Memory B cell (primary cell): ENCODE data around the gene NCKAP5.

ENCODE experiments used
- ATAC-seq: fragments of 150-1000 bp; cut with Tn5 transposase; 2 replicates; pipeline ENCODE4 v1.10.0; 2021; ENCODE audit warnings: low read depth, mild to moderate bottlenecking, moderate library complexity
- DNase-seq, 2 donors: peaks; one replicate each; pipeline ENCODE4 v3.0.0; 2022; ENCODE audit warnings: low spot score in 2 of 2
- H3K27ac Mint-ChIP-seq: one replicate; pipeline ENCODE4 v1.8.0; 2022; ENCODE audit warnings: mild to moderate bottlenecking, moderate library complexity, mixed read lengths
- H3K27me3 Mint-ChIP-seq: one replicate; pipeline ENCODE4 v1.8.0; 2022; ENCODE audit warnings: mixed read lengths
- H3K36me3 Mint-ChIP-seq: one replicate; pipeline ENCODE4 v1.8.0; 2022; ENCODE audit warnings: mild to moderate bottlenecking, mixed read lengths
- H3K4me1 Mint-ChIP-seq: one replicate; pipeline ENCODE4 v1.8.0; 2022; ENCODE audit warnings: mixed read lengths
- H3K4me3 Mint-ChIP-seq: one replicate; pipeline ENCODE4 v1.8.0; 2022; ENCODE audit warnings: mild to moderate bottlenecking, moderate library complexity, mixed read lengths
- H3K9me3 Mint-ChIP-seq: one replicate; pipeline ENCODE4 v1.8.0; 2022; ENCODE audit warnings: mixed read lengths

Gene NCKAP5

GRCh38 chr2:133324150-133324561, 244.1 kb downstream of the NCKAP5 start:
- ATAC-seq (no peak), DNase-seq (no peak)
- H3K4me1 Mint-ChIP-seq: no peaks in the 10 kb centered on the region
- no peak overlapping the region for H3K27ac Mint-ChIP-seq
- H3K4me3 Mint-ChIP-seq: no peak overlapping the region
- no peaks in the 10 kb centered on the region for H3K9me3 Mint-ChIP-seq
- H3K27me3 Mint-ChIP-seq: peaks cover 2% of the 10 kb centered on the region
- H3K36me3 Mint-ChIP-seq: no peaks in the 10 kb centered on the region

DNA sequence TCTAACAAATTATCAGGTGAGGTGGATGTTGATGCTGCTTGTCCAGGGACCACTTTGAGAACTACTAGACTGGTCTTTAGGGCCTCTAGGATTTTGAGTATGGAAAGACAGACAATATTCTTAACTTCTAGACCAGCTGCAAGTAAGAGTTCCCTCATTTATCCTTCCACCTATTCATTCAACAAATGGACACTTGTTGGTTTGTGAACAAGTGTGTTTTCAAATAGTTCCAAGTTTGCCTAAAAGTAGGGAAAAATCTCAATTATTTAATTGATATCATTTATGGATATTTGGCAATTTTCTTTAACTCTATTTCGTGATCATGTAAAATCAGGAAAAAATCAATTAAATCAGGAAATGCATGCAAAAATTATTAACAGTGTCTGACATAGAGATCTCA, 245.4 kb downstream of the NCKAP5 start:
- Mint-ChIP-seq H3K36me3 (no peaks in the 10 kb centered on the region), H3K9me3 (no peaks in the 10 kb centered on the region), H3K4me1 (no peaks in the 10 kb centered on the region), H3K27me3 (peaks cover 2% of the 10 kb centered on the region), H3K27ac (no peak overlapping the region), H3K4me3 (no peak overlapping the region)
- no peak for DNase-seq
- no peak for ATAC-seq

DNA sequence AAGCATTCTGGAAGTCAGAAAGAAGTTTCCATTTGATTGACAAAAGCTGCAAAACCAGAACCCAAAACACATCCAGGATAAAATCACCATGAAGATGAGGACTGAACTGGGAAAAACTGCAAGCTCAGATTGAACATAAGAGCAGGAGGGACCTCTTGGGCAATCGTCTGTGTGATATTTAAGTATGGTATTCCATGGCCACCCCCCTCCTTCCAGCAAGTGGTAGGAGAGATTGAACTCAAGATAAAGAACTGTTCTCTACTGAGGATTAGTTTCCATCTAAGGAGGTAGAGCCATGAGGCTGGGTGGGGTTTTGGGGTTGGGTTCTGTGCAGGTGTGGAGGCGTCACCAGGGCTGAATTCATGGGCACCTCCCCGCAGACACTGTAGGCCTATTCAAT, 251.1 kb downstream of the NCKAP5 start:
- DNase-seq: no peak
- Mint-ChIP-seq H3K9me3 (peaks cover 1% of the 10 kb centered on the region), H3K27ac (no peak overlapping the region), H3K4me1 (no peaks in the 10 kb centered on the region), H3K36me3 (no peaks in the 10 kb centered on the region), H3K27me3 (peaks cover 6% of the 10 kb centered on the region), H3K4me3 (no peak overlapping the region)
- ATAC-seq: no peak

DNA sequence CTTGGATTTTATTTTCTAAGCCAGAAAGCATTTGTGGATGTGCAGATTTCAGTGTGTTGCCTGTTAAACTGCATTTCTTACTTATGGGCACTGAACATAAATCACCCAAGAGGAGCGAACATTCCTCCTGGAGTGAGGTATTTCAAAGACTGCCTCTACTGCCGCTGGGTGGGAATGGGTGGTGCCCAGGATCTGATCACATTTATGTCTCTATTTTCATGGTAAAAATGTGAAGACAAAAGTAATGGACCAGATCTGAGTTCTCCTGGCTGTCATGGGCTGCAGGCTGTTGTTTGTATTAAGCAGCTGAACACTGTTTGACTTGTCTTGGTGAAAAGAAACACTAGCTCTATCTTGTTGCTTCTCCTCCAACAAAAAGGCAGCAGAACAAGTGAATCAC, 251.7 kb downstream of the NCKAP5 start:
- no peak for ATAC-seq
- no peak for DNase-seq
- H3K9me3 Mint-ChIP-seq: peaks cover 1% of the 10 kb centered on the region
- no peak overlapping the region for H3K4me3 Mint-ChIP-seq
- peaks cover 6% of the 10 kb centered on the region for H3K27me3 Mint-ChIP-seq
- H3K4me1 Mint-ChIP-seq: no peaks in the 10 kb centered on the region
- H3K36me3 Mint-ChIP-seq: no peaks in the 10 kb centered on the region
- no peak overlapping the region for H3K27ac Mint-ChIP-seq

- H3K27ac Mint-ChIP-seq: no peak overlapping the region
- DNase-seq: no peak
- H3K27me3 Mint-ChIP-seq: peaks cover 6% of the 10 kb centered on the region
- ATAC-seq: no peak
- H3K9me3 Mint-ChIP-seq: peaks cover 1% of the 10 kb centered on the region
- no peaks in the 10 kb centered on the region for H3K36me3 Mint-ChIP-seq
- H3K4me3 Mint-ChIP-seq: no peak overlapping the region
- peaks cover 2% of the 10 kb centered on the region for H3K4me1 Mint-ChIP-seq
Measured at GRCh38 chr2:133315280-133315679, 253.0 kb downstream of the NCKAP5 start.

GRCh38 chr2:133314795-133315194, 253.5 kb downstream of the NCKAP5 start:
- Mint-ChIP-seq H3K4me1 (peaks cover 2% of the 10 kb centered on the region), H3K9me3 (peaks cover 1% of the 10 kb centered on the region), H3K27ac (no peak overlapping the region), H3K27me3 (peaks cover 6% of the 10 kb centered on the region), H3K4me3 (no peak overlapping the region), H3K36me3 (no peaks in the 10 kb centered on the region)
- ATAC-seq (no peak), DNase-seq (no peak)

GRCh38 chr2:133312038-133312729, 256.1 kb downstream of the NCKAP5 start:
- Mint-ChIP-seq H3K27ac (no peak overlapping the region), H3K36me3 (no peaks in the 10 kb centered on the region), H3K4me1 (peaks cover 4% of the 10 kb centered on the region), H3K27me3 (peaks cover 6% of the 10 kb centered on the region), H3K4me3 (no peak overlapping the region), H3K9me3 (peaks cover 4% of the 10 kb centered on the region)
- no peak for DNase-seq
- ATAC-seq: no peak

DNA sequence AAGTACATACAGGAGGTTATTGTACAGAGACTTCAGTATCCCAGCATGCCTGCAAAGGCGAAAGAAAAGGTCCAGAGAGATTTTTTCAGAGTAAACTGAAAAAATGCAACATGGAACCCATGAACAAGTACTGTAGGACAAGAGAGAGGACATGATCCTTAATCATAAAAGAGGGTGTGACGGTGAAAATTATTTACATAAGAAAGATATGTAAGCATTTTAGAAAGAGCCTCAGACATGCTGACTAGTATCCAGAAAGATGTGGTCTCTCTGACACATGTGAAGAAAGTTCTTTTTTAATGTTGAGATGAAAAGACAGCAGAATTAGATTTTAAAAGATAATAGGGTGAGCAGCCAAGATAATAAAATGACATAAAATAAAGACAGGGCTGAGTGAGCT, 262.0 kb downstream of the NCKAP5 start:
- H3K36me3 Mint-ChIP-seq: no peaks in the 10 kb centered on the region
- no peak overlapping the region for H3K27ac Mint-ChIP-seq
- no peak for ATAC-seq
- H3K4me1 Mint-ChIP-seq: peaks cover 4% of the 10 kb centered on the region
- no peak overlapping the region for H3K4me3 Mint-ChIP-seq
- DNase-seq: no peak
- peaks cover 2% of the 10 kb centered on the region for H3K9me3 Mint-ChIP-seq
- no peaks in the 10 kb centered on the region for H3K27me3 Mint-ChIP-seq

- no peak overlapping the region for H3K27ac Mint-ChIP-seq
- H3K4me1 Mint-ChIP-seq: no peaks in the 10 kb centered on the region
- no peaks in the 10 kb centered on the region for H3K36me3 Mint-ChIP-seq
- ATAC-seq: no peak
- no peaks in the 10 kb centered on the region for H3K27me3 Mint-ChIP-seq
- no peak overlapping the region for H3K4me3 Mint-ChIP-seq
- no peak for DNase-seq
- H3K9me3 Mint-ChIP-seq: peaks cover 2% of the 10 kb centered on the region
Measured at GRCh38 chr2:133304344-133304743, 263.9 kb downstream of the NCKAP5 start.

DNA sequence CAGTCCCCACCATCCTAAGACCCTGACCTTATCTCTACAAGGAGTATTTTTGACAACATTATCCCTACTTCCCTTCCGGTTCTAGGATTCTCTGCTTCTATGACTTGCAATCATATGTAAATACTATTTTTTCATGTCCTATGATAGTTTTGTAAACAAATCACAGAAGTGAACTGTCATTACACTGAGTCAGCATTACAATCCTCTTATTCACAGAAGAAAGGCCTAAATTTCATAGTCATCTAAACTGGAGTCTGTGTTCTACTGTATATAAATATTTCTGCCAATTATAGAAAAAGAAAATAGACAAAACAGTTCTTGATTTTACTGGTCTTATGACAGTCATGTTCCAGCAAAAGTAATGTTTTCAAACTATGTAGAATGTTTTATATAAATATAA, 265.1 kb downstream of the NCKAP5 start:
- DNase-seq (no peak), ATAC-seq (no peak)
- Mint-ChIP-seq H3K27ac (no peak overlapping the region), H3K36me3 (no peaks in the 10 kb centered on the region), H3K4me1 (no peaks in the 10 kb centered on the region), H3K27me3 (no peaks in the 10 kb centered on the region), H3K9me3 (peaks cover 2% of the 10 kb centered on the region), H3K4me3 (no peak overlapping the region)

GRCh38 chr2:133296401-133296800, 271.9 kb downstream of the NCKAP5 start:
- Mint-ChIP-seq H3K4me1 (no peaks in the 10 kb centered on the region), H3K9me3 (no peaks in the 10 kb centered on the region)

DNA sequence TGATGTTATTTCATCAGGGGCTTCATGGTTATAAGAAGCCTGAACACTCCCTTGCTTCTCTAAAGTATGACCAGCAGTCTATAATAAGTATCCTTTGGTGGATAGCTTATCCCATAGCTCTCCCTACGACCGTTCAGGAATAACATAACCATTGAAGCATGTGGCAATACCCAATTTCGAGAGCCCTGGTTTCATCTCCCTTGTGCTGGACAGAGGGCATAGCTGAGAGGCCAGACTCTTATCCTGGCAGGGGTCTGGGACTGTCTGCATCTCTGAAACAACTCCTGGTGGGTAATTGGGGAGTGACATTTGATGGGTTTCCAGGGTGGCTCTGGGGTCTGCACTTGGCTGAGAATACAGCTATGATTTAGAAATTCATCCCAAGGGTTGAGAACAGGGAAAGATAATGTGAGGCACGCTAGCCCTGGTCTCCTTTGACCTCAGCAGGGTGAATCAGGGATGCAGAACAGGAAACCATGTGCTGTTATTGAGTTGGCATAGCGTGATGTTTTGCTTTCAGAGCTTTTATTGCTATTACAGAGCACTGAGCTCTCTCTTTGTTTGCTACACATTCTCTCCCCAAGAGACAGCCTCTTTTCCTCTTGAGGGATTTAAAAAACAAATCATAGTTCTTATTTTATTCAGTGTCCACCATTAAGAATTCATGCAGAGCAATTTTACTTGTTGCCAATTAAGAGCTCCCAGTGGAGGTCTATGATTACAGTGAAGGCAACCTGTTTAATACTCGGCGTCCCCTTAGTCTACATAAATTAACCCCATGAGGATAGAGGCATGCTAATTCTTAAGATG, 274.5 kb downstream of the NCKAP5 start:
- Mint-ChIP-seq H3K27me3 (peaks cover 2% of the 10 kb centered on the region), H3K36me3 (no peaks in the 10 kb centered on the region), H3K4me3 (no peak overlapping the region), H3K9me3 (no peaks in the 10 kb centered on the region), H3K27ac (no peak overlapping the region), H3K4me1 (no peaks in the 10 kb centered on the region)
- DNase-seq (no peak), ATAC-seq (no peak)

More at GRCh38 chr2:133296401-133296800, 271.9 kb downstream of the NCKAP5 start:
- Mint-ChIP-seq H3K27me3 (peaks cover 2% of the 10 kb centered on the region), H3K36me3 (no peaks in the 10 kb centered on the region), H3K27ac (no peak overlapping the region), H3K4me3 (no peak overlapping the region)
- ATAC-seq (no peak), DNase-seq (no peak)

GRCh38 chr2:133292259-133292658, 276.0 kb downstream of the NCKAP5 start:
- Mint-ChIP-seq H3K4me3 (no peak overlapping the region), H3K9me3 (no peaks in the 10 kb centered on the region), H3K36me3 (no peaks in the 10 kb centered on the region), H3K4me1 (no peaks in the 10 kb centered on the region), H3K27ac (no peak overlapping the region), H3K27me3 (peaks cover 2% of the 10 kb centered on the region)
- ATAC-seq (no peak), DNase-seq (no peak)

GRCh38 chr2:133287709-133288108, 280.6 kb downstream of the NCKAP5 start:
- DNase-seq (no peak), ATAC-seq (no peak)
- H3K4me3 Mint-ChIP-seq: no peak overlapping the region
- no peaks in the 10 kb centered on the region for H3K4me1 Mint-ChIP-seq
- H3K27ac Mint-ChIP-seq: no peak overlapping the region
- no peaks in the 10 kb centered on the region for H3K36me3 Mint-ChIP-seq
- H3K9me3 Mint-ChIP-seq: no peaks in the 10 kb centered on the region
- H3K27me3 Mint-ChIP-seq: no peaks in the 10 kb centered on the region
